HepG2 (cell line): Measurements from ENCODE around the gene DLG4. TPM values are rescaled to one million over a fixed set of nuclear protein-coding genes. Genes with fewer than 3 reads are reported as not detected.

ENCODE experiments used
- ARNT ChIP-seq: fragments of 450-650 bp; IDR thresholded peaks from 2 replicates; pipeline ENCODE4 v1.6.1; 2017
- GPN1 ChIP-seq: sonication (generic); formaldehyde crosslinking; IDR thresholded peaks from 2 replicates; pipeline ENCODE4 v1.5.1; 2020; ENCODE audit warnings: missing genetic modification reagents, borderline replicate concordance
- HINFP ChIP-seq: sonication (generic); formaldehyde crosslinking; IDR thresholded peaks from 2 replicates; pipeline ENCODE4 v1.4.0; 2020; ENCODE audit warnings: low read depth, mild to moderate bottlenecking, missing genetic modification reagents
- IKZF5 ChIP-seq: IDR thresholded peaks from 2 replicates; pipeline ENCODE4 v1.6.1; 2018; ENCODE audit warnings: missing genetic modification reagents, mild to moderate bottlenecking, missing compliant biosample characterization
- MAF1 ChIP-seq: sonication (generic); formaldehyde crosslinking; IDR thresholded peaks from 2 replicates; pipeline ENCODE4 v1.5.0; 2020; ENCODE audit warnings: missing genetic modification reagents, borderline replicate concordance
- MTA1 ChIP-seq: sonication (generic); formaldehyde crosslinking; IDR thresholded peaks from 2 replicates; pipeline ENCODE4 v1.4.0; 2020; ENCODE audit warnings: missing genetic modification reagents, mild to moderate bottlenecking, borderline replicate concordance
- NCOR1 ChIP-seq: fragments of 200-600 bp; sonication (generic); IDR thresholded peaks from 2 replicates; pipeline ENCODE4 v1.7.0; 2017; ENCODE audit warnings: antibody characterized with exemption, low read length, borderline replicate concordance
- NFKBIZ ChIP-seq: IDR thresholded peaks from 2 replicates; pipeline ENCODE4 v1.6.1; 2018; ENCODE audit warnings: missing genetic modification reagents, missing compliant biosample characterization
- NKX3-1 ChIP-seq: sonication (generic); formaldehyde crosslinking; IDR thresholded peaks from 2 replicates; pipeline ENCODE4 v1.5.0; 2020; ENCODE audit warnings: missing genetic modification reagents
- POLR2AphosphoS5 ChIP-seq: IDR thresholded peaks from 2 replicates; pipeline ENCODE4 v1.6.1; 2012; ENCODE audit warnings: low read depth, low read length
- ZFP36 ChIP-seq: fragments of 150-350 bp; IDR thresholded peaks from 2 replicates; pipeline ENCODE4 v1.6.1; 2018; ENCODE audit warnings: borderline replicate concordance, low read length, low read depth; ENCODE audit not compliant: partially characterized antibody
- ZNF20 ChIP-seq: sonication (generic); formaldehyde crosslinking; IDR thresholded peaks from 2 replicates; pipeline ENCODE4 v1.4.0; 2020; ENCODE audit warnings: mild to moderate bottlenecking, moderate library complexity, missing genetic modification reagents
- ZNF264 ChIP-seq: sonication (generic); formaldehyde crosslinking; IDR thresholded peaks from 2 replicates; pipeline ENCODE4 v1.4.0; 2020; ENCODE audit warnings: missing genetic modification reagents
- ZNF30 ChIP-seq: sonication (generic); formaldehyde crosslinking; IDR thresholded peaks from 2 replicates; pipeline ENCODE4 v1.5.0; 2020; ENCODE audit warnings: mild to moderate bottlenecking, missing genetic modification reagents
- ZNF441 ChIP-seq: sonication (generic); formaldehyde crosslinking; IDR thresholded peaks from 2 replicates; pipeline ENCODE4 v1.7.0; 2021; ENCODE audit warnings: missing genetic modification reagents, borderline replicate concordance
- ZNF547 ChIP-seq: sonication (generic); formaldehyde crosslinking; IDR thresholded peaks from 2 replicates; pipeline ENCODE4 v1.5.1; 2020; ENCODE audit warnings: mild to moderate bottlenecking, missing genetic modification reagents
- ZNF557 ChIP-seq: sonication (generic); formaldehyde crosslinking; IDR thresholded peaks from 2 replicates; pipeline ENCODE4 v1.4.0; 2020; ENCODE audit warnings: missing genetic modification reagents
- ZNF672 ChIP-seq: sonication (generic); formaldehyde crosslinking; IDR thresholded peaks from 2 replicates; pipeline ENCODE4 v1.8.1; 2022; ENCODE audit warnings: missing genetic modification reagents
- ZNF678 ChIP-seq: sonication (generic); formaldehyde crosslinking; IDR thresholded peaks from 2 replicates; pipeline ENCODE4 v1.4.0; 2020; ENCODE audit warnings: mild to moderate bottlenecking, missing genetic modification reagents
- ZNF761 ChIP-seq: sonication (generic); formaldehyde crosslinking; conservative IDR thresholded peaks from 2 replicates; pipeline ENCODE4 v1.4.0; 2020; ENCODE audit warnings: mild to moderate bottlenecking, missing genetic modification reagents
- ZNF772 ChIP-seq: sonication (generic); formaldehyde crosslinking; IDR thresholded peaks from 2 replicates; pipeline ENCODE4 v1.5.0; 2020; ENCODE audit warnings: mild to moderate bottlenecking, missing genetic modification reagents
- ZNF776 ChIP-seq: sonication (generic); formaldehyde crosslinking; IDR thresholded peaks from 2 replicates; pipeline ENCODE4 v1.4.0; 2020; ENCODE audit warnings: mild to moderate bottlenecking, missing genetic modification reagents
- ZNF777 ChIP-seq: sonication (generic); formaldehyde crosslinking; IDR thresholded peaks from 2 replicates; pipeline ENCODE4 v1.4.0; 2020; ENCODE audit warnings: missing genetic modification reagents
- ZNF839 ChIP-seq: sonication (generic); formaldehyde crosslinking; IDR thresholded peaks from 2 replicates; pipeline ENCODE4 v1.4.0; 2020; ENCODE audit warnings: missing genetic modification reagents, mild to moderate bottlenecking, borderline replicate concordance
- ZSCAN20 ChIP-seq: sonication (generic); formaldehyde crosslinking; IDR thresholded peaks from 2 replicates; pipeline ENCODE4 v1.4.0; 2020; ENCODE audit warnings: missing genetic modification reagents, mild to moderate bottlenecking, borderline replicate concordance
- polyA plus RNA-seq, 8 experiments: library from polyadenylated mRNA; depleted of rRNA in 3 of 8; stranded (reverse) in 7 of 8; unstranded in 1 of 8; fragments of >200 nt; fragmentation: Illumina TruSeq in 4 of 8; extraction: Trizol in 4 of 8; gene quantifications; 2 replicates each; pipeline versions ENCODE4 v1.2.1 to v1.2.3, GENCODE V29; 2011 to 2016; ENCODE audit warnings: low read depth in 4 of 8, missing spikeins in 1 of 8, mixed read lengths in 1 of 8; ENCODE audit not compliant: insufficient read depth in 1 of 8
- total RNA-seq, 5 experiments: library from RNA; depleted of rRNA; stranded (reverse); fragments of >200 nt; fragmentation: Illumina TruSeq; extraction: Trizol; gene quantifications; 2 replicates each; pipeline ENCODE4 v1.2.3, GENCODE V29; 2016; ENCODE audit warnings: low read depth in 1 of 5
- TF ChIP-seq, protein P1 (sequence below): sonication (generic); formaldehyde crosslinking; IDR thresholded peaks from 2 replicates; pipeline ENCODE4 v1.8.1; 2023; ENCODE audit warnings: mild to moderate bottlenecking, inconsistent platforms, moderate library complexity, missing genetic modification reagents, borderline replicate concordance
- TF ChIP-seq, protein P2 (sequence below): sonication (generic); formaldehyde crosslinking; IDR thresholded peaks from 2 replicates; pipeline ENCODE4 v1.5.0; 2020; ENCODE audit warnings: missing genetic modification reagents

DLG4 gene
- total and polyA plus RNA-seq, 2 of the 13 experiments (the other 11 are each of a cell fraction or from before 2014, with no cell fraction given) = 0.71 to 4.3 TPM

GRCh38 chr17:7156342-7156940 lies 63.2 kb downstream of the DLG4 start (continued):
- TF ChIP-seq HINFP (peak; percentile 89), GPN1 (CRISPR knock-in tag) (no peak), ZNF776 (CRISPR knock-in tag) (peak; percentile 75; the same call in 1 of the 2 replicates), ARNT (no peak), ZNF672 (0 out of 2 replicates have a peak, but pooled peaks have one; percentile 79), NCOR1 (peak; percentile 55; the same call in 1 of the 2 replicates), ZNF547 (peak; percentile 93; the same call in 1 of the 2 replicates), NFKBIZ (CRISPR knock-in tag) (peak; percentile 90), ZNF761 (CRISPR knock-in tag) (peak; percentile 84; the same call in 1 of the 2 replicates), MTA1 (CRISPR knock-in tag) (peak; percentile 98), ZFP36 (no peak), IKZF5 (CRISPR knock-in tag) (peak; percentile 86), ZNF264 (peak; percentile 95), ZNF772 (CRISPR knock-in tag) (peak; percentile 82; the same call in 1 of the 2 replicates), ZNF777 (CRISPR knock-in tag) (0 out of 2 replicates have a peak, but pooled peaks have one; percentile 53), ZNF441 (CRISPR knock-in tag) (peak; percentile 93), ZSCAN20 (CRISPR knock-in tag) (no peak), NKX3-1 (CRISPR knock-in tag) (peak; percentile 74; the same call in 1 of the 2 replicates), POLR2AphosphoS5 (no peak), ZNF678 (CRISPR knock-in tag) (peak; percentile 46; the same call in 1 of the 2 replicates), ZNF557 (CRISPR knock-in tag) (peak; percentile 93), ZNF839 (CRISPR knock-in tag) (no peak), ZNF20 (CRISPR knock-in tag) (0 out of 2 replicates have a peak, but pooled peaks have one; percentile 50), ZNF30 (CRISPR knock-in tag) (peak; percentile 95), MAF1 (no peak)
- TF ChIP-seq, protein P1, sequence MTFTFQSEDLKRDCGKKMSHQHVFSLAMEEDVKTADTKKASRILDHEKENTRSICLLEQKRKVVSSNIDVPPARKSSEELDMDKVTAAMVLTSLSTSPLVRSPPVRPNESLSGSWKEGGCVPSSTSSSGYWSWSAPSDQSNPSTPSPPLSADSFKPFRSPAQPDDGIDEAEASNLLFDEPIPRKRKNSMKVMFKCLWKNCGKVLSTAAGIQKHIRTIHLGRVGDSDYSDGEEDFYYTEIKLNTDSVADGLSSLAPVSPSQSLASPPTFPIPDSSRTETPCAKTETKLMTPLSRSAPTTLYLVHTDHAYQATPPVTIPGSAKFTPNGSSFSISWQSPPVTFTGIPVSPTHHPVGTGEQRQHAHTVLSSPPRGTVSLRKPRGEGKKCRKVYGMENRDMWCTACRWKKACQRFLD = peak; percentile 85; the same call in 1 of the 2 replicates
- TF ChIP-seq, protein P2, sequence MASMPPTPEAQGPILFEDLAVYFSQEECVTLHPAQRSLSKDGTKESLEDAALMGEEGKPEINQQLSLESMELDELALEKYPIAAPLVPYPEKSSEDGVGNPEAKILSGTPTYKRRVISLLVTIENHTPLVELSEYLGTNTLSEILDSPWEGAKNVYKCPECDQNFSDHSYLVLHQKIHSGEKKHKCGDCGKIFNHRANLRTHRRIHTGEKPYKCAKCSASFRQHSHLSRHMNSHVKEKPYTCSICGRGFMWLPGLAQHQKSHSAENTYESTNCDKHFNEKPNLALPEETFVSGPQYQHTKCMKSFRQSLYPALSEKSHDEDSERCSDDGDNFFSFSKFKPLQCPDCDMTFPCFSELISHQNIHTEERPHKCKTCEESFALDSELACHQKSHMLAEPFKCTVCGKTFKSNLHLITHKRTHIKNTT (CRISPR knock-in tag) = no peak
